ENCODE measurements around the gene KCNQ2. TPM values are rescaled to one million over a fixed set of nuclear protein-coding genes. Genes with fewer than 3 reads are reported as not detected.

The KCNQ2 gene
- total RNA-seq, 1 experiment from 2014 or later: not detected

DNA sequence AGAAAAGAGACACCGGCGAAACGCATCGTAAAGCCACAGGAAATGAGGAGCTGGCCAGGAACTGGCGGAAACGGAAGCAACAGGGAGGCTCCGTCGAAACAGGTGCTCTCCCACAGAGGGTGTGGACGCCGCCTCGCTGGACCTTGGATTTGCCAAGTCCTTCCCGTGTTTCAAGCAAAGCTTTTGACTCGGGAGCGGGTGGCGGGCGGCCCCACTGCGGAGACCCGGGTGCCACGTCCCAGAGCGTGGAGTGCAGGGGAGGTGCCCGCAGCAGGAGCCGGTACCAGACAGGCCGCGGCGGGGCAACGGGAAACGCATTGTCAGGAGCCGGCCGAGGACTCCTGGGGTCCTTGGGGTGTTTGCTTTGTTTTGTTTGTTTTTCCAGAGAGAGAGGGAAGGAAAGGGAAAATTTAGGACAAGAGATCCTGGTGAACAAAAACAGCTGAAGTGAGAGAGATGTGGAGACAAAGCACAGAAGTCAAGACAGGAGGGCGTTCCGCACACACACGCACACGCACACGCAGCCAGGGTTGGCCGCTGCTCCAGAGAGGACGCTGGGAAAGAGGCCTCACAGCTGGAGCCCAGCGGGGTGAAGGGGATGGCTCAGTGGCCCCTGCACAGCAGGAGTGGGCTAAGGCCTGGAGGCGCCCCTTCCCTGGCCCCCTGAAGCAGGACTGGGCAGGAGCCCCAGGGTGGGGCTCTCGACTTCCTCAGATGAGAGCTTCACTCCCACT is 60.4 kb downstream of the KCNQ2 start:
- Histone ChIP-seq H3K27me3 (peaks cover 85% of the 10 kb centered on the region), H3K9me3 (replicated peaks) (no peaks in the 10 kb centered on the region), H3K27ac (no peak overlapping the region), H3K36me3 (no peaks in the 10 kb centered on the region), H3K4me3 (no peak overlapping the region), H3K4me1 (no peaks in the 10 kb centered on the region)
- no peak for DNase-seq

DNA sequence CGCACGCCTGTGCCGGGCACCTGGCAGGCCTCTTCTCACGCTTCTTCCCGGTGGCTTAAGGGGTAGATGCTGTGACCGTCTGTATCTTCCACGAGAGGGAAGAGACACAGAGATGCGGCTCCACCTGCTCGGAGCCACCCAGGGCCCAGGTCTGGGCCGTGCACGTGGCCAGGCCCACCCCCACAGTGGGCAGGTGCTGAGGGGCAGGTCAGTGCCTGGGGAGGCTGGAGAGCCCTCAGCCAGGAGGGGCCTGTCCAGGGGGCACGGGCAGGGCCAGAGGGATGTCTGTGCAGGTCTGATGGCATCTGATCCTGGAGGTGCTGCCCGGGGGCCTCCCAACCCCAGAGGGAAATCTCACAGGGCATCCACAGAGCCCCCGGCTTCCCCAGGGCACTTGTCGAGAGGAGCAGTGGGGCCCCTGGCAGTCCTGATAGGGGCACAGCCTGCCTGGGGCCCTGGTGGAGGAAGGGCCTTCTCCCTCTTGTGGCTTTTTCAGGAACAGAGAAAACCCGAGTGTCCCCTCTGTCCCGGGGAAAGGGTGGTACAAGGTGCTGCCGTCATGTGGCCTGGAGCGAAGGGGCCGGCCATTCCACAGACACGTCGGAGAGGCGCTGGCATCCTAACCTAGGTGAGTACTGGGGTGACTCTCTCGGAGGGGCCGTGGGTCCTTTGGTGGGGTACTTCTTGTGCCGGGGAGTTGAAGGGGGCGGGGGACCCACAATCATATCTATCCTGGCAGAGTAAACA is 61.1 kb downstream of the KCNQ2 start:
- Histone ChIP-seq H3K4me1 (no peaks in the 10 kb centered on the region), H3K36me3 (no peaks in the 10 kb centered on the region), H3K27me3 (peaks cover 82% of the 10 kb centered on the region), H3K4me3 (no peak overlapping the region), H3K9me3 (replicated peaks) (no peaks in the 10 kb centered on the region), H3K27ac (no peak overlapping the region)
- no peak for DNase-seq

DNA sequence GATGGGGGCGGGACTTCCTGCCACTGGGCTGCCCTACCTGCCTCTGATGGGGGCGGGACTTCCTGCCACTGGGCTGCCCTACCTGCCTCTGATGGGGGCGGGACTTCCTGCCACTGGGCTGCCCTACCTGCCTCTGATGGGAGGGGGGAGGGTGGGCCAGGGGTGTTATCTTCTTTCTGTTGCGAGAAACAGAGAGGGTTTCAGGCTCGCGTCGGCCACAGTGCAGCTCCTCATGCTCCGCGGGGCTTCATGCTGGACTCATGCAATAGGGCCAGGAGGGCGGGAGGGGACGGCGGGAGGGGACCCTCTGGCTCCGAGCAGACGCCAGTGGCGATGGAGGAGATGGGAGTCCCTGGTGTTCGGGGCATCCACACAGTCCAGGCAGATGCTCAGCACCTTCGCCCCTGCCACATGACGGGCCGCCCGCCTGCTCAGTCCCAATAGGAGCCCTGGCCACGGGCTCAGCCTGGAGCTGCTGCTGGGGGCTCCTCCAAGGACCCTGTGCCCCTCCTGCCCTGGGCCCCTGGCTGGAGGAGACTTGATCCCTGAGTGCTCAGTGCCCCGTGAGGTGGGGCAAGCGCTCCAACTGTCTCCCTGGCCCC is 62.5 kb downstream of the KCNQ2 start:
- Histone ChIP-seq H3K27ac (no peak overlapping the region), H3K27me3 (peaks cover 86% of the 10 kb centered on the region), H3K36me3 (no peaks in the 10 kb centered on the region), H3K4me1 (no peaks in the 10 kb centered on the region), H3K9me3 (replicated peaks) (no peaks in the 10 kb centered on the region), H3K4me3 (no peak overlapping the region)
- no peak for DNase-seq

- Histone ChIP-seq H3K27me3 (peaks cover 86% of the 10 kb centered on the region), H3K36me3 (no peaks in the 10 kb centered on the region), H3K27ac (no peak overlapping the region), H3K4me1 (no peaks in the 10 kb centered on the region), H3K9me3 (replicated peaks) (no peaks in the 10 kb centered on the region), H3K4me3 (no peak overlapping the region)
- no peak for DNase-seq
Measured at GRCh38 chr20:63409066-63409833, 63.2 kb downstream of the KCNQ2 start.

DNA sequence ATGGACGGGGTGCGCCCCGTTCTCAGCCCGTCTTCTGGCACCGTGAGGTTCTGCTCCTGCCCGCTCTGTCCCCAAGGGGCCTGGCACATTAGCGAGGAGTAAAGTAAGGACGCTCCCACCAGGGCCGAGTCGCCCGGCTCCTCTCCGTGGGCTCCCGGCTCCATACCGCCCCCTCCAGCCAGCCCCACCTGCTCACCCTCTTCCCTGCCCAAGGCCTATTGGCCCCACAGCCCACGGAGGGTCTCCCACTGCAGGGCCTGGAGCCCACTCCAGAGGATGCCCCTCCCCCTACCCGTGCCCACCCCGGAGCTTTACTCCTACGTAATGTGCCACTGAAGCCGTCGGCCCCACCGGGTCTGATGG is 63.8 kb downstream of the KCNQ2 start:
- H3K4me3 ChIP-seq: no peak overlapping the region
- H3K36me3 ChIP-seq: no peaks in the 10 kb centered on the region
- no peak for DNase-seq
- H3K27me3 ChIP-seq: peaks cover 86% of the 10 kb centered on the region
- no peaks in the 10 kb centered on the region for H3K9me3 ChIP-seq (replicated peaks)
- no peak overlapping the region for H3K27ac ChIP-seq
- no peaks in the 10 kb centered on the region for H3K4me1 ChIP-seq

GRCh38 chr20:63407928-63408683 is 64.3 kb downstream of the KCNQ2 start:
- H3K27me3 ChIP-seq: peaks cover 86% of the 10 kb centered on the region
- no peaks in the 10 kb centered on the region for H3K4me1 ChIP-seq
- no peaks in the 10 kb centered on the region for H3K9me3 ChIP-seq (replicated peaks)

GRCh38 chr20:63406617-63407245 is 65.7 kb downstream of the KCNQ2 start:
- no peaks in the 10 kb centered on the region for H3K4me1 ChIP-seq
- H3K27me3 ChIP-seq: peaks cover 81% of the 10 kb centered on the region
- no peak overlapping the region for H3K4me3 ChIP-seq
- no peaks in the 10 kb centered on the region for H3K9me3 ChIP-seq (replicated peaks)
- no peak overlapping the region for H3K27ac ChIP-seq
- no peak for DNase-seq
- H3K36me3 ChIP-seq: no peaks in the 10 kb centered on the region

More at GRCh38 chr20:63407928-63408683, 64.3 kb downstream of the KCNQ2 start:
- H3K27ac ChIP-seq: no peak overlapping the region
- H3K36me3 ChIP-seq: no peaks in the 10 kb centered on the region
- no peak for DNase-seq
- no peak overlapping the region for H3K4me3 ChIP-seq

- Histone ChIP-seq H3K36me3 (no peaks in the 10 kb centered on the region), H3K27me3 (peaks cover 79% of the 10 kb centered on the region), H3K9me3 (replicated peaks) (no peaks in the 10 kb centered on the region), H3K27ac (no peak overlapping the region), H3K4me3 (no peak overlapping the region), H3K4me1 (no peaks in the 10 kb centered on the region)
- no peak for DNase-seq
Measured at GRCh38 chr20:63406011-63406410, 66.4 kb downstream of the KCNQ2 start.

DNA sequence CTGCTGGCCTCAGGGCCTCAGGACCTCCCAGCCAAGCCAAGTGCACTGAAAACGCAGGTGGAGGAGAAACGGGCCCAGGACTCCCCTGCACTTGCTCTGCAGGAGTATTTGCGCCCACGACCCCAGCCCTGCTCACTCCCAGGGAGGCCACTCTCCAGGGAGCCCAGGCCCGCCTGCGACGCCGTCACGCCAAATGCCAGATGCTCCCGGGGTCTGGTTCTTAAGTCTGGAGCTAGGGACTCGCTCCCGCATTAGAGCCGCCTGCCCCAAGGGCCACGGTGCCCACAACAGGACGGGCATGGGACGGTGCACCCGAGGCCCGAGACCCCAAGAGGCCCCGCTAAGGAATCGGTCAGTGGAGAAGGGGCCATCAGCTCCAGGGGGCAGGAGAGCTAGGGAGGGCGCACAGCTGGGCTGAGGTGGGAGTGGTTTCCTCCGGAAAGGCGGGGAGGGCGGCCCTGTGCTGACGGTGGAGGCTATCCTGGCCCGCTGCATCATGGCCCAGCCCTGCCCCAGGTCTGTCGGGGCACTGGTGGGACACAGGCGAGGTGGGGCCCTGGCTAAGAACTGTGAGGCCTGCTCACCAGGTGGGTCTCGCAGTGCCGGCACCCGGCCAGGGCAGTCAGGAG is 67.2 kb downstream of the KCNQ2 start:
- no peak for DNase-seq
- H3K27me3 ChIP-seq: peaks cover 79% of the 10 kb centered on the region
- H3K9me3 ChIP-seq (replicated peaks): no peaks in the 10 kb centered on the region
- no peaks in the 10 kb centered on the region for H3K36me3 ChIP-seq
- no peak overlapping the region for H3K4me3 ChIP-seq
- H3K4me1 ChIP-seq: no peaks in the 10 kb centered on the region
- H3K27ac ChIP-seq: no peak overlapping the region

DNA sequence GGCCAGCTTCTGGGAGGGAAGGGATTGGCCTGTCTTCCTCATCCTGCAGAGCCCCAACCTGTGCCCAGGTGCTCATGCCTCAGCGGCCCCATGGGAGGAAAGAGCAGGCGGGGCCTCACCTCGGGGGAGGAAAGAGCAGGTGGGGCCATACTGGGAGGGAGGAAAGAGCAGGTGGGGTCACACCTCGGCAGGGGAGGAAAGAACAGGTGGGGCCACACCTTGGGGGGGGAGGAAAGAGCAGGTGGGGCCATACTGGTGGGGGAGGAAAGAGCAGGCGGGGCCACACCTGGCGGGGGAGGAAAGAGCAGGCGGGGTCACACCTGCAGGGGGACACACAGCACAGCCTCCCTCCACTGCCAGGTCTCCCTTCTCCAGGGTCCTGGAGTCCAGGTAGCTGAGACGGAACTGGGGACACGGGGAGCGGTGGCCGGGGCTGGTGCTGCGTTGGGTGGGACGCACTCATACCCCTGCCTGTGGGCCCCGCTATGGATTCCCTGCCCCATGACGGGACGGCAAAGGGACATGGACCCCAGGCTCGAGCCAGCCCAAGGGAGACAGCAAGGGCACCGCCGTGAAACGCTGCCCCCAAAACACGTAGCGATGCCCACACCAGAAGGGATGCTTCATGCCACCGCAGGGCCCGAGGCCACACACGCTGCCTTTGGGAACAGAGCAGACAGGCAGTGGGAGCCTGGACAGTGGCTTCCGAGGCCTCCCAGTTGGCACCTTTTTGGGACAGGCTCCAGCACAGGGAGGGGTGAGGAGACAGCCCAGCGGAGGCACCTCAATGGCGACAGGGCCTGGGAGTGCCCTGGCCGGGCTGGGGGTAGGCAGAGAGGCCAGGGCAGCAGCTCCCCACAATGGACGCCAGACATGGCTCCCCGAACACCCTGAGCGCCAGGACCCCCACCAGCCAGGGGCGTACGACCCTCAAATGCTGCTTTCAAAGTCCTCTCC is 68.0 kb downstream of the KCNQ2 start:
- no peaks in the 10 kb centered on the region for H3K36me3 ChIP-seq
- no peaks in the 10 kb centered on the region for H3K9me3 ChIP-seq (replicated peaks)
- peaks cover 83% of the 10 kb centered on the region for H3K27me3 ChIP-seq

GRCh38 chr20:63403403-63404105 is 68.9 kb downstream of the KCNQ2 start:
- Histone ChIP-seq H3K36me3 (no peaks in the 10 kb centered on the region), H3K4me1 (no peaks in the 10 kb centered on the region), H3K4me3 (no peak overlapping the region), H3K9me3 (replicated peaks) (no peaks in the 10 kb centered on the region), H3K27me3 (peaks cover 81% of the 10 kb centered on the region), H3K27ac (no peak overlapping the region)
- no peak for DNase-seq

More for the DNA sequence above, 68.0 kb downstream of the KCNQ2 start:
- Histone ChIP-seq H3K27ac (no peak overlapping the region), H3K4me1 (no peaks in the 10 kb centered on the region), H3K4me3 (no peak overlapping the region)
- no peak for DNase-seq

GRCh38 chr20:63402860-63403220 is 69.6 kb downstream of the KCNQ2 start:
- no peaks in the 10 kb centered on the region for H3K9me3 ChIP-seq (replicated peaks)
- H3K27me3 ChIP-seq: peaks cover 81% of the 10 kb centered on the region
- no peaks in the 10 kb centered on the region for H3K36me3 ChIP-seq
- H3K27ac ChIP-seq: no peak overlapping the region
- peak in 1 of 2 experiments; percentile 51 for DNase-seq
- H3K4me3 ChIP-seq: no peak overlapping the region
- H3K4me1 ChIP-seq: no peaks in the 10 kb centered on the region

Data from SJCRH30 (cell line).